ENCODE data around the gene POLG2.

GRCh38 chr17:64443086-64443760 is 53.6 kb downstream of the POLG2 start:
- TF ChIP-seq CTCF (conservative IDR thresholded peaks at IDR 0.05; ENCODE audit: low read length) (no peak), EZH2phosphoT487 (IDR thresholded peaks at IDR 0.05; ENCODE audit: borderline replicate concordance) (no peak)
